B cell (primary cell): ENCODE measurements around the gene CCR3. TPM values are rescaled to one million over a fixed set of nuclear protein-coding genes. Genes with fewer than 3 reads are reported as not detected.

Experiments
- ATAC-seq: fragments of 200-7000 bp; cut with Tn5 transposase; one replicate; pipeline ENCODE4 v1.10.0; 2021; ENCODE audit warnings: low read depth, mild to moderate bottlenecking, moderate number of reproducible peaks, moderate library complexity
- CTCF ChIA-PET: fragments of 350-600 bp; sonication (Branson Sonifier 250); formaldehyde crosslinking; loops from one replicate; lab custom pipeline; 2021; ENCODE audit warnings: antibody characterized with exemption, inconsistent platforms; lab: Charles Lee
- POLR2A ChIA-PET: fragments of 350-600 bp; sonication (Branson Sonifier 250); formaldehyde crosslinking; loops from one replicate; lab custom pipeline; 2021; ENCODE audit warnings: antibody characterized with exemption; lab: Charles Lee
- DNase-seq: peaks from one replicate; pipeline ENCODE4 v3.0.0; 2013
- H2AFZ ChIP-seq: 2 replicates; pipeline ENCODE4 v1.6.1; 2012; ENCODE audit warnings: mild to moderate bottlenecking, low read depth, low read length; ENCODE audit not compliant: insufficient read depth, poor library complexity, severe bottlenecking
- H3K27ac ChIP-seq, 2 donors: 1 replicate in 1 of 2; 2 replicates in 1 of 2; pipeline ENCODE4 v1.5.1; 2012 to 2013; ENCODE audit warnings: low read length in 2 of 2, mild to moderate bottlenecking in 2 of 2, moderate library complexity in 1 of 2
- H3K27me3 ChIP-seq, 4 experiments: fragments of 200-600 bp in 1 of 4; sonication (generic) in 1 of 4; replicated peaks in 1 of 4; 1 replicate in 2 of 4; 2 replicates in 2 of 4; pipeline versions ENCODE4 v1.6.1 to v1.7.0; 2013 to 2016; ENCODE audit warnings: low read length in 3 of 4, mild to moderate bottlenecking in 2 of 4, mixed read lengths in 1 of 4, moderate library complexity in 1 of 4; ENCODE audit not compliant: insufficient read depth in 4 of 4, control insufficient read depth in 3 of 4; ENCODE audit errors: control extremely low read depth in 1 of 4
- H3K36me3 ChIP-seq, 2 experiments: replicated peaks in 1 of 2; 1 replicate in 1 of 2; 2 replicates in 1 of 2; pipeline versions ENCODE4 v1.6.1 to v1.7.1; 2013; ENCODE audit warnings: low read length in 1 of 2; ENCODE audit not compliant: insufficient read depth in 2 of 2, control insufficient read depth in 1 of 2; ENCODE audit errors: control extremely low read depth in 1 of 2, extremely low read depth in 1 of 2
- H3K4me1 ChIP-seq, 2 donors: fragments of 200-600 bp in 1 of 2; sonication (generic) in 1 of 2; 1 replicate in 1 of 2; 2 replicates in 1 of 2; pipeline versions ENCODE4 v1.5.1 to v1.6.1; 2013 to 2017; ENCODE audit warnings: low read length in 2 of 2; ENCODE audit not compliant: control insufficient read depth in 2 of 2, insufficient read depth in 2 of 2
- H3K4me2 ChIP-seq: replicated peaks from 2 replicates; pipeline ENCODE3; 2012; ENCODE audit warnings: mild to moderate bottlenecking, low read depth, low read length; ENCODE audit not compliant: poor library complexity, severe bottlenecking
- H3K4me3 ChIP-seq, 5 experiments: fragments of 200-600 bp in 1 of 5; sonication (generic) in 1 of 5; 1 replicate in 3 of 5; 2 replicates in 2 of 5; pipeline versions ENCODE4 v1.5.1 to v1.7.0; 2011 to 2016; ENCODE audit warnings: low read length in 4 of 5, mild to moderate bottlenecking in 4 of 5, low read depth in 2 of 5, control low read depth in 1 of 5, moderate library complexity in 1 of 5; ENCODE audit not compliant: insufficient read depth in 1 of 5; ENCODE audit errors: control extremely low read depth in 1 of 5, extremely low read depth in 1 of 5
- H3K79me2 ChIP-seq: fragments of 200-600 bp; sonication (generic); one replicate; pipeline ENCODE4 v1.6.0; 2016; ENCODE audit warnings: low read length; ENCODE audit not compliant: control insufficient read depth, insufficient read depth
- H3K9ac ChIP-seq: fragments of 200-600 bp; sonication (generic); 2 replicates; pipeline ENCODE4 v1.6.1; 2017; ENCODE audit warnings: mild to moderate bottlenecking, low read length, moderate library complexity
- H3K9me3 ChIP-seq, 3 donors: one replicate each; pipeline versions ENCODE4 v1.6.1 to v1.7.1; 2013; ENCODE audit warnings: low read length in 2 of 3; ENCODE audit not compliant: control insufficient read depth in 2 of 3, insufficient read depth in 1 of 3; ENCODE audit errors: control extremely low read depth in 1 of 3
- H4K20me1 ChIP-seq: 2 replicates; pipeline ENCODE4 v1.6.0; 2012; ENCODE audit warnings: mild to moderate bottlenecking, low read length; ENCODE audit not compliant: insufficient read depth, control insufficient read depth, poor library complexity, severe bottlenecking
- H3K27ac Mint-ChIP-seq: one replicate; pipeline ENCODE4 v1.8.0; 2021; ENCODE audit warnings: mixed read lengths
- H3K27me3 Mint-ChIP-seq: one replicate; pipeline ENCODE4 v1.8.0; 2021; ENCODE audit warnings: mixed read lengths
- H3K4me1 Mint-ChIP-seq: one replicate; pipeline ENCODE4 v1.8.0; 2021; ENCODE audit warnings: mixed read lengths
- H3K4me3 Mint-ChIP-seq: one replicate; pipeline ENCODE4 v1.8.0; 2021; ENCODE audit warnings: mixed read lengths
- H3K9me3 Mint-ChIP-seq: one replicate; pipeline ENCODE4 v1.8.0; 2022; ENCODE audit warnings: mixed read lengths; ENCODE audit not compliant: insufficient read depth
- CTCF ChIP-seq: fragments of 200-600 bp; IDR thresholded peaks from one replicate; pipeline ENCODE4 v1.8.0; 2022; ENCODE audit warnings: antibody characterized with exemption, mild to moderate bottlenecking
- EZH2 ChIP-seq: IDR thresholded peaks from 2 replicates; pipeline ENCODE4 v1.6.1; 2012; ENCODE audit warnings: borderline replicate concordance, low read depth, mild to moderate bottlenecking, moderate library complexity, low read length; ENCODE audit not compliant: insufficient read depth, poor library complexity, severe bottlenecking
- WGBS: methylation state at CpG from one replicate; pipeline ENCODE4 v1.1.5; 2013; ENCODE audit warnings: missing lambda C conversion rate; ENCODE audit not compliant: insufficient coverage; 5-methylcytosine and 5-hydroxymethylcytosine counted together
- intact Hi-C: fragments of 100-400 bp; cut with micrococcal nuclease; formaldehyde crosslinking; loops from one replicate; pipeline ENCODE4 v1.10.0; 2022
- polyA plus RNA-seq: library from polyadenylated mRNA; depleted of rRNA; stranded (reverse); fragments of >200 nt; gene quantifications from 2 replicates; pipeline ENCODE4 v1.2.3, GENCODE V29; 2012
- total RNA-seq, 2 donors: library from RNA; stranded (reverse); fragments of 120-200 nt in 1 of 2; gene quantifications; 1 replicate in 1 of 2; 2 replicates in 1 of 2; pipeline versions ENCODE4 v1.2.3 to v1.2.4, GENCODE V29; 2013 to 2022

The CCR3 gene
- total and polyA plus RNA-seq, 2 donors (not counting 1 experiment from before 2014, with no cell fraction given) = 0.19 TPM; not detected in 1

- Mint-ChIP-seq H3K4me3 (no peak overlapping the region), H3K4me1 (peaks cover under 1% of the 10 kb centered on the region), H3K9me3 (no peaks in the 10 kb centered on the region), H3K27me3 (peaks cover 25% of the 10 kb centered on the region), H3K27ac (no peak overlapping the region)
- Histone ChIP-seq H3K4me2 (no peak overlapping the region), H3K27me3 (peaks cover 0 to 5% (median 0%) of the 10 kb centered on the region in 4 experiments), H3K9me3 (no peaks in the 10 kb centered on the region), H3K27ac (no peak overlapping the region), H3K36me3 (no peaks in the 10 kb centered on the region), H2AFZ (no peak overlapping the region), H4K20me1 (no peaks in the 10 kb centered on the region), H3K4me3 (no peak overlapping the region), H3K9ac (no peak overlapping the region), H3K4me1 (no peaks in the 10 kb centered on the region), H3K79me2 (no peaks in the 10 kb centered on the region)
- WGBS = 100% methylated on average over 1 of the region's 2 CpGs
- POLR2A ChIA-PET = no interaction called here
- CTCF ChIA-PET = interaction anchor here (1.4 kb wide), 1 partner anchor 98 kb away, joined by 5 read pairs; no protein-coding TSS in a partner anchor
- ATAC-seq (no peak), DNase-seq (no peak)
- TF ChIP-seq CTCF = no peak
- no peak for TF ChIP-seq EZH2
- intact Hi-C loops = no loop called here
These were observed 28.2 kb downstream of the CCR3 start for GRCh38 chr3:46270474-46270873.

- no peaks in the 10 kb centered on the region for H3K79me2 ChIP-seq
- no peak for TF ChIP-seq EZH2
- TF ChIP-seq CTCF = no peak
- ChIA-PET CTCF (interaction anchor here (5.9 kb wide), 1 partner anchor 98 kb away, joined by 160 read pairs; the partner anchor contains the start of gene CCR5), POLR2A (no interaction called here)
- no peak for ATAC-seq
- Mint-ChIP-seq H3K4me3 (no peak overlapping the region), H3K9me3 (no peaks in the 10 kb centered on the region), H3K27ac (no peak overlapping the region), H3K4me1 (peaks cover 3% of the 10 kb centered on the region), H3K27me3 (peaks cover 18% of the 10 kb centered on the region)
- no peaks in the 10 kb centered on the region for H3K9me3 ChIP-seq
- intact Hi-C loops = no loop called here
- no peak overlapping the region for H2AFZ ChIP-seq
- no peak overlapping the region for H3K27ac ChIP-seq
- no peak for DNase-seq
- no peaks in the 10 kb centered on the region for H3K36me3 ChIP-seq
- WGBS = 100% methylated on average over 1 of the region's 4 CpGs
- peaks cover under 1% of the 10 kb centered on the region in 2 donors for H3K4me1 ChIP-seq
- H3K4me2 ChIP-seq = no peak overlapping the region
- H3K4me3 ChIP-seq = no peak overlapping the region
- H3K9ac ChIP-seq = no peak overlapping the region
- peaks cover 0 to 5% (median 0%) of the 10 kb centered on the region in 4 experiments for H3K27me3 ChIP-seq
- H4K20me1 ChIP-seq = no peaks in the 10 kb centered on the region
These were observed 29.0 kb downstream of the CCR3 start for GRCh38 chr3:46271209-46271745.
